Measurements from ENCODE around the gene CSNK1G2. TPM values are rescaled to one million over a fixed set of nuclear protein-coding genes. Genes with fewer than 3 reads are reported as not detected.

Gene CSNK1G2
- total and polyA plus RNA-seq, 8 donors: 20.7 to 69.4 (median 27.9) TPM

DNA sequence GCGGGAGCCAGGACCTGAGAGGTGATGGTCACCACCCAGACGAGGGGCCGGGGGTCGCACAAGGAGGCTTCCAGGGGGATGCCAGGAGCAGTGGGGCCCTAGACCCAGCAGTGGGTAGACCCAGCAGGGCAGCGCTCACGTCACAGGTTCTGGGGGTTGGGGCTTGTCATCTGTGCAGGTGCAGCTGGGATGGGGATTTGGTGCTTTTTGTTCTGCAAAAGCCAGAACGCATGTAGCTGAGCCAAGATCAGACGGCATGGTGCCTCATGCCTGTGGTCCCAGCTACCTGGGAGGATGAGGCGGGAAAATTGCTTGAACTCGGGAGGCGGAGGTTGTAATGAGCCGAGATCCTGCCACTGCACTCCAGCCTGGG, 15.1 kb downstream of the CSNK1G2 start:
- 93 to 98% methylated on average over 12 of the region's 12 CpGs for WGBS, 2 donors

DNA sequence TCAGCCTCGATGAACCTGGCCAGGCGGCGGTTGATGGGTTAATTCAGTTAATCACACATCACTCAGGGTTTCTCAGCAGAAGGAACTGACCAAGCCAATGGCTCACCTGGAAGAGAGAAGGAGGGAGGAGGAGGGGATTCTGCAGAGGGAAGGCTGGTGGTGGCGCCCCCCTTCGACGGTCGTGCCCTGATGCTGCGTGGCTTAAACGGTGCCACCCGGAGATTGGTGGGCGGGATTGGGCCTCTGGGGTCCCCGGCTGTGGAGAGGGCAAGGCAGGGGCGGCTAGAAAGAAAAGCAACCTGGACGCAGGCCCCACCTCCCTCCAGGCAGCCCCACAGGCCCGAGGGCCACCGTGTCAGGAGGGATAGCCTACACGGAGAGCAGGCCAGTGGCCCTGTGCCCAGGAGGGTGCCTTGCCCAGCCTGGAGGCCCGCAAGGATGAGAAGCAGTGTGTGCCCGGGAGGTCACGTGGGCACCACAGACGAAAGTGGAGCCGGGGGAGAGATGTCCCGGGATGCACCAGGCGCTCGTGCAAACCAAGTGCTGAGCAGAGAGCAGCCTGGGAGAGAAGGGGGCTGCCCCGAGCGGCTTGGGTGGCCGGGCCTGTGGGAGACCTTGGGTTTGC, 16.0 kb downstream of the CSNK1G2 start:
- Histone ChIP-seq H3K27ac (no peak overlapping the region), H3K9me3 (no peaks in the 10 kb centered on the region), H3K36me3 (no peaks in the 10 kb centered on the region), H3K27me3 (no peaks in the 10 kb centered on the region), H3K4me3 (no peak overlapping the region), H3K4me1 (no peaks in the 10 kb centered on the region)
- TF ChIP-seq, protein P1, sequence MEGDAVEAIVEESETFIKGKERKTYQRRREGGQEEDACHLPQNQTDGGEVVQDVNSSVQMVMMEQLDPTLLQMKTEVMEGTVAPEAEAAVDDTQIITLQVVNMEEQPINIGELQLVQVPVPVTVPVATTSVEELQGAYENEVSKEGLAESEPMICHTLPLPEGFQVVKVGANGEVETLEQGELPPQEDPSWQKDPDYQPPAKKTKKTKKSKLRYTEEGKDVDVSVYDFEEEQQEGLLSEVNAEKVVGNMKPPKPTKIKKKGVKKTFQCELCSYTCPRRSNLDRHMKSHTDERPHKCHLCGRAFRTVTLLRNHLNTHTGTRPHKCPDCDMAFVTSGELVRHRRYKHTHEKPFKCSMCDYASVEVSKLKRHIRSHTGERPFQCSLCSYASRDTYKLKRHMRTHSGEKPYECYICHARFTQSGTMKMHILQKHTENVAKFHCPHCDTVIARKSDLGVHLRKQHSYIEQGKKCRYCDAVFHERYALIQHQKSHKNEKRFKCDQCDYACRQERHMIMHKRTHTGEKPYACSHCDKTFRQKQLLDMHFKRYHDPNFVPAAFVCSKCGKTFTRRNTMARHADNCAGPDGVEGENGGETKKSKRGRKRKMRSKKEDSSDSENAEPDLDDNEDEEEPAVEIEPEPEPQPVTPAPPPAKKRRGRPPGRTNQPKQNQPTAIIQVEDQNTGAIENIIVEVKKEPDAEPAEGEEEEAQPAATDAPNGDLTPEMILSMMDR (IDR thresholded peaks at IDR 0.05): no peak
- FAIRE-seq: no peak
- intact Hi-C loops (cut with DNase I): no loop called here
- no peak for ATAC-seq
- WGBS, 2 donors: 84 to 86% methylated on average over 27 to 28 of the region's 28 CpGs
- peak in 1 of 6 donors; percentile 62 for DNase-seq

More for the DNA sequence above, 15.1 kb downstream of the CSNK1G2 start:
- H3K4me1 ChIP-seq: no peaks in the 10 kb centered on the region
- H3K27me3 ChIP-seq: no peaks in the 10 kb centered on the region
- TF ChIP-seq, protein P1 (IDR thresholded peaks at IDR 0.05): no peak
- no peak overlapping the region for H3K27ac ChIP-seq
- no peak for DNase-seq
- no peak overlapping the region for H3K4me3 ChIP-seq
- no peaks in the 10 kb centered on the region for H3K9me3 ChIP-seq
- no peaks in the 10 kb centered on the region for H3K36me3 ChIP-seq
- intact Hi-C loops (cut with DNase I): no loop called here
- FAIRE-seq: no peak
- no peak for ATAC-seq

DNA sequence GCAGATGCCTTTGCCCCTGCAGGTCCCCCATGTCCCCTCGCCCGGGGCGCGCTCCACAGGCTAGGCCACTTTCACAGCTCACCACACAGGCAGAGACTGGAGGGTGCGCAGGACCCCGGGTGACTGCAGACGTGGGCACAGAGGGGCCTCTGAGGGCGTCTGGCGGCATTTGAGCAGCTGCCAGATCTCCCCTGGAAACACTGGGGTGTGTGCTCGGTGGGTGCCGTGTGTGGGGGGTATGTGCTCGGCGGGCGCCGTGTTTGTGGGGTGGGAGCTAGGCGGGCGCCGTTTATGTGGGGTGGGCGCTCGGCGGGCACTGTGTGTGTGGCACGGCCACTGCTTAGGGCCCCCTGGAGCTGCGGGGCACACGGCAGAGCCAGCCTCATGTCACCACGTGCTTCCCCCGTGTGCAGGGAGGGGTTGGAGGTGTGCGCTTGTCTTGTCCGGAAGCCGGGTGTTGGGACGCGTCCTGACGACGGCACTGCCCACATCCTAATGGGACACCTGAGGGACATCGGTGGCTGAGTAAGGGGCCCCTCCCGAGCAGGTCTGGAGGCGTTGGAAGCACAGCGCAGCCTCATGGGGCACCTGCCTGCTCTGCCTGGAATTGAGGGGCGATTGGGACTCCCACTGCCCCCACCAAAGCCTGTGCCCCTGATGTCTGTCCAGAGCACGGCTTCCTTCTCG, 16.7 kb downstream of the CSNK1G2 start:
- Histone ChIP-seq H3K4me3 (no peak overlapping the region), H3K36me3 (no peaks in the 10 kb centered on the region), H3K27me3 (no peaks in the 10 kb centered on the region), H3K27ac (no peak overlapping the region), H3K4me1 (no peaks in the 10 kb centered on the region), H3K9me3 (no peaks in the 10 kb centered on the region)
- FAIRE-seq: no peak
- TF ChIP-seq, protein P1 (IDR thresholded peaks at IDR 0.05): no peak
- 87 to 89% methylated on average over 40 of the region's 40 CpGs for WGBS, 2 donors
- peak in 1 of 6 donors; percentile 67 for DNase-seq
- peak in 1 of 4 donors; percentile 14 for ATAC-seq
- intact Hi-C loops (cut with DNase I): no loop called here

DNA sequence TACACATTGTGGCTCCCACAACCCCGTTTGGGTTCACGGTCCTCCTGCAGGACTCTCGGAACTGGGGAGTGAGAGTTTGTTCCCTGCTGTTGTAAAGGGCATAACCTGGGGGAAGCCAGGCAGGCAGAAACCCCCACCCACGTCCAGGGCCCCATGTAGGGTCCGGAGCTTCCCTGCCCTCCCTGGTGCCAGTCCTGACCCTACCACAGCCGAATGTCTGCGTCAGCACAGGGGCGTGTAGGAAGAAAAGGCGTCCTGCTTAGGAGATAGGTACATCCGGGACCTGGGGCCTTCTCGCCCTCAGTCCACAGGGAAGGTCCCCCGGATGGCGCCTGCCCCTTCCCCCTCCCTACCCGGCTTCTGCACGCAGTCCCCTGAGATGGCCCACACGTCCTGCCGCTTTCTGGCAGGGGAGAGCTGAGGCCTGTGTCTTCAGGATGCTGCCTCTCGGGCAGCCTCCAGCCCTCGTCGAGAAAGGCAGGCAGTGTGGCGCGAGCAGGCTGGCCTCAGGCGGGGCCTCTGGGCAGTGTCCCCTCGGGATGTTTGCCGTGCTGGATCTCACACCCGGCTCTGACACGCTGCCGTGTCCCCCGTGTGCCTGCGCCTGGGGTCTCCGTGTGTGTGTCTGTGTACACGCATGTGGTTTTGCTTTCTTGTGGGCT, 19.1 kb downstream of the CSNK1G2 start:
- Histone ChIP-seq H3K4me3 (no peak overlapping the region), H3K27me3 (no peaks in the 10 kb centered on the region), H3K9me3 (no peaks in the 10 kb centered on the region), H3K27ac (no peak overlapping the region), H3K36me3 (no peaks in the 10 kb centered on the region), H3K4me1 (no peaks in the 10 kb centered on the region)
- FAIRE-seq (no peak), ATAC-seq (no peak), DNase-seq (peak in 1 of 6 donors; percentile 50)
- TF ChIP-seq, protein P1 (IDR thresholded peaks at IDR 0.05): no peak
- WGBS, 2 donors: 94% methylated on average over 32 of the region's 32 CpGs
- intact Hi-C loops (cut with DNase I): no loop called here
